Activated gamma-delta T cell treated with anti-CD3 and anti-CD28 coated beads, Interleukin-2, amount 50 U/mL, for 16 hours (primary cell): ENCODE measurements around the gene EIF3I.

ENCODE experiments used
- DNase-seq: peaks from one replicate; pipeline ENCODE4 v3.0.0-alpha.2; 2020; ENCODE audit warnings: low read depth

EIF3I gene

GRCh38 chr1:32221980-32222755 is at the start of gene EIF3I, which contains the start of gene TMEM234:
Gene EIF3I, plus strand, starts transcription at chr1:32222407. Its CDS starts 35 bp downstream, at chr1:32222442.
Gene TMEM234, minus strand, starts transcription at chr1:32222353. Its CDS starts 31 bp downstream, at chr1:32222322.
- DNase-seq = peak; percentile 87

GRCh38 chr1:32172621-32173245 is 49.5 kb upstream of the EIF3I start:
- DNase-seq = no peak

GRCh38 chr1:32178380-32179192 is 43.6 kb upstream of the EIF3I start:
- DNase-seq = no peak

- no peak for DNase-seq
Measured at GRCh38 chr1:32179193-32179442, 43.1 kb upstream of the EIF3I start.

- peak; percentile 77 for DNase-seq
Measured at GRCh38 chr1:32179443-32180185, 42.6 kb upstream of the EIF3I start, which contains the start of gene TXLNA. Gene TXLNA, plus strand, starts transcription at chr1:32179675. Its CDS starts 671 bp downstream, at chr1:32180346.

- no peak for DNase-seq
Measured at GRCh38 chr1:32180186-32181060, 41.8 kb upstream of the EIF3I start.

GRCh38 chr1:32181065-32181464 is 41.1 kb upstream of the EIF3I start:
- no peak for DNase-seq

- DNase-seq = no peak
Measured at GRCh38 chr1:32181563-32181962, 40.6 kb upstream of the EIF3I start.

GRCh38 chr1:32182060-32182459 is 40.1 kb upstream of the EIF3I start:
- no peak for DNase-seq

- no peak for DNase-seq
Measured at GRCh38 chr1:32184650-32185049, 37.6 kb upstream of the EIF3I start.

GRCh38 chr1:32186077-32186476 is 36.1 kb upstream of the EIF3I start:
- no peak for DNase-seq

- no peak for DNase-seq
Measured at GRCh38 chr1:32186491-32186890, 35.7 kb upstream of the EIF3I start.

- no peak for DNase-seq
Measured at GRCh38 chr1:32187850-32188249, 34.4 kb upstream of the EIF3I start.

GRCh38 chr1:32192220-32192948 is 29.8 kb upstream of the EIF3I start:
- no peak for DNase-seq

- DNase-seq = no peak
Measured at GRCh38 chr1:32194984-32195383, 27.2 kb upstream of the EIF3I start.

GRCh38 chr1:32195531-32195930 is 26.7 kb upstream of the EIF3I start:
- DNase-seq = no peak

- DNase-seq = no peak
Measured at GRCh38 chr1:32195972-32196823, 26.0 kb upstream of the EIF3I start.

- no peak for DNase-seq
Measured at GRCh38 chr1:32197074-32197473, 25.1 kb upstream of the EIF3I start.

- no peak for DNase-seq
Measured at GRCh38 chr1:32197837-32198236, 24.4 kb upstream of the EIF3I start.
